IPS-18c (cell line): Measurements from ENCODE around the gene GAP43.

Experiments used
- H3K4me3 ChIP-seq: 2 replicates; pipeline ENCODE4 v1.7.0; 2013; ENCODE audit warnings: low read depth, mild to moderate bottlenecking, low read length, moderate library complexity; ENCODE audit not compliant: insufficient read depth
- H3K9me3 ChIP-seq: one replicate; pipeline ENCODE4 v1.6.1; 2013; ENCODE audit warnings: mild to moderate bottlenecking, low read length, moderate library complexity; ENCODE audit not compliant: control insufficient read depth, insufficient read depth

The GAP43 gene

GRCh38 chr3:115624029-115624741 lies 875 bp downstream of the GAP43 start:
- Histone ChIP-seq H3K4me3 (peak overlapping the region; percentile 66), H3K9me3 (no peaks in the 10 kb centered on the region)

- Histone ChIP-seq H3K4me3 (peak overlapping the region; percentile 66), H3K9me3 (no peaks in the 10 kb centered on the region)
Observed at GRCh38 chr3:115624901-115625300, 1.6 kb downstream of the GAP43 start.

- H3K4me3 ChIP-seq = no peak overlapping the region
- H3K9me3 ChIP-seq = no peaks in the 10 kb centered on the region
Observed at GRCh38 chr3:115626006-115626409, 2.7 kb downstream of the GAP43 start.

GRCh38 chr3:115626721-115627120 lies 3.4 kb downstream of the GAP43 start:
- Histone ChIP-seq H3K9me3 (no peaks in the 10 kb centered on the region), H3K4me3 (no peak overlapping the region)

- H3K9me3 ChIP-seq = no peaks in the 10 kb centered on the region
- no peak overlapping the region for H3K4me3 ChIP-seq
Observed at GRCh38 chr3:115627180-115628074, 4.1 kb downstream of the GAP43 start.

GRCh38 chr3:115628075-115628412 lies 4.7 kb downstream of the GAP43 start:
- Histone ChIP-seq H3K9me3 (no peaks in the 10 kb centered on the region), H3K4me3 (no peak overlapping the region)

- no peaks in the 10 kb centered on the region for H3K9me3 ChIP-seq
- H3K4me3 ChIP-seq = no peak overlapping the region
Observed at GRCh38 chr3:115630850-115631249, 7.5 kb downstream of the GAP43 start.

- Histone ChIP-seq H3K9me3 (no peaks in the 10 kb centered on the region), H3K4me3 (no peak overlapping the region)
Observed at GRCh38 chr3:115632026-115632425, 8.7 kb downstream of the GAP43 start.

GRCh38 chr3:115633467-115633866 lies 10.2 kb downstream of the GAP43 start:
- Histone ChIP-seq H3K4me3 (no peak overlapping the region), H3K9me3 (no peaks in the 10 kb centered on the region)

- Histone ChIP-seq H3K4me3 (no peak overlapping the region), H3K9me3 (no peaks in the 10 kb centered on the region)
Observed at GRCh38 chr3:115634052-115634451, 10.7 kb downstream of the GAP43 start.

- Histone ChIP-seq H3K4me3 (no peak overlapping the region), H3K9me3 (no peaks in the 10 kb centered on the region)
Observed at GRCh38 chr3:115635406-115635805, 12.1 kb downstream of the GAP43 start.

- no peak overlapping the region for H3K4me3 ChIP-seq
Observed at GRCh38 chr3:115638241-115638640, 14.9 kb downstream of the GAP43 start.

GRCh38 chr3:115638991-115639390 lies 15.7 kb downstream of the GAP43 start:
- Histone ChIP-seq H3K9me3 (no peaks in the 10 kb centered on the region), H3K4me3 (no peak overlapping the region)

More at GRCh38 chr3:115638241-115638640, 14.9 kb downstream of the GAP43 start:
- H3K9me3 ChIP-seq = no peaks in the 10 kb centered on the region

GRCh38 chr3:115644391-115644790 lies 21.1 kb downstream of the GAP43 start:
- Histone ChIP-seq H3K4me3 (no peak overlapping the region), H3K9me3 (no peaks in the 10 kb centered on the region)

- Histone ChIP-seq H3K4me3 (no peak overlapping the region), H3K9me3 (no peaks in the 10 kb centered on the region)
Observed at GRCh38 chr3:115646027-115646690, 22.8 kb downstream of the GAP43 start.

- Histone ChIP-seq H3K9me3 (no peaks in the 10 kb centered on the region), H3K4me3 (no peak overlapping the region)
Observed at GRCh38 chr3:115648559-115648958, 25.2 kb downstream of the GAP43 start.

- no peaks in the 10 kb centered on the region for H3K9me3 ChIP-seq
- H3K4me3 ChIP-seq = no peak overlapping the region
Observed at GRCh38 chr3:115651087-115651486, 27.8 kb downstream of the GAP43 start.

GRCh38 chr3:115651599-115651998 lies 28.3 kb downstream of the GAP43 start:
- Histone ChIP-seq H3K4me3 (no peak overlapping the region), H3K9me3 (no peaks in the 10 kb centered on the region)
